NCI-H345 treated with DMSO at 0.1 percent for 48 hours (cell line): Measurements from ENCODE around the gene GLMN.

Experiments
- DNase-seq: peaks from one replicate; lab custom pipeline; 2025; ENCODE audit not compliant: unreplicated experiment; lab: John Stamatoyannopoulos, UW

GLMN gene, protein sequence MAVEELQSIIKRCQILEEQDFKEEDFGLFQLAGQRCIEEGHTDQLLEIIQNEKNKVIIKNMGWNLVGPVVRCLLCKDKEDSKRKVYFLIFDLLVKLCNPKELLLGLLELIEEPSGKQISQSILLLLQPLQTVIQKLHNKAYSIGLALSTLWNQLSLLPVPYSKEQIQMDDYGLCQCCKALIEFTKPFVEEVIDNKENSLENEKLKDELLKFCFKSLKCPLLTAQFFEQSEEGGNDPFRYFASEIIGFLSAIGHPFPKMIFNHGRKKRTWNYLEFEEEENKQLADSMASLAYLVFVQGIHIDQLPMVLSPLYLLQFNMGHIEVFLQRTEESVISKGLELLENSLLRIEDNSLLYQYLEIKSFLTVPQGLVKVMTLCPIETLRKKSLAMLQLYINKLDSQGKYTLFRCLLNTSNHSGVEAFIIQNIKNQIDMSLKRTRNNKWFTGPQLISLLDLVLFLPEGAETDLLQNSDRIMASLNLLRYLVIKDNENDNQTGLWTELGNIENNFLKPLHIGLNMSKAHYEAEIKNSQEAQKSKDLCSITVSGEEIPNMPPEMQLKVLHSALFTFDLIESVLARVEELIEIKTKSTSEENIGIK

DNA sequence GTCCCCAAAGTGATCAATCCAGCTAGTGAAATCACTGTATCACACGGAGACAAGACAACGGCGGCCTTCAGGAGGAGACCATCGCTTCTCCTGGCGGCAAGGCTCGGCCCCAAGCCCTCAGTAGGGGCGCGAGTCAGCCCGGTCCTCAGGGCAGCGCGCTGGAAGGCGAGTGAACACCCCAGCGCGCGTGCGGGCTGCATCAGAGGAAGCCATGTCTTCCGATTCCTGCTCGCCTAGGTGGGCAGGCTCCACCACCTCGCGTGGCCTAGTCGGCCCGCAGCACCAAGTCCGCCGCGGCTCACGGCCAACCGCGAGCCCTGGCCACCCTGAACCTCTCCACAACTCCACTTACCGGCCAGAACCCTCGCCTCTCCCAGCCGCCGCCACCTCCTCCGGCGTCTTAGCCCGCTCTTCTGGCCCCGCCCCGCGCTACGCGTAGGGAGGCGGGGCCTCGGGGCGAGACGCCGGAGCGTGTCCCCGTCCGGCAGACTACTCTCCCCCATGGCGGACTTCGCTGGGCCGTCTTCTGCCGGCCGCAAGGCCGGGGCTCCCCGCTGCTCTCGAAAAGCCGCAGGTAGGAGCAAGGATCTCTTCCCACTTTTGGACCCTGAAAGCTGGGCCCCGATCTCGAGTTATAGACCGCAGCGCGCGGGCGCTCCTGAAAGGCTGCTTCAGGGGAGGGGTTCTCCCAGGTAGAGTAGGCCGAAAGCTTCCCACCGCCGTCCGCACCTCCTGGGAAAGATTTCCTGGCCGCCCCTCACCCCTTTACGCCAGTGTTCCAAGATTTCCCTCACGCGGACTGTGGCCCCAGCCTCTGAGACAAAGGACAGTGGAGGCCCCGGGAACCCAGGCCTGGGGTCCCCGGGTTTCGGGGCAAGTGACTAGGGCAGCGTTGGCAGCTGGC is at the start of gene GLMN, which contains the start of gene RPAP2:
Gene GLMN (minus strand): TSS at position 415 of the 904 bp plus-strand sequence. CDS start 988 bp downstream, outside the sequence.
Gene RPAP2 (plus strand): TSS at position 487 of the 904 bp plus-strand sequence. CDS start 15 bp downstream, at position 502.
- DNase-seq: peak; percentile 74

DNA sequence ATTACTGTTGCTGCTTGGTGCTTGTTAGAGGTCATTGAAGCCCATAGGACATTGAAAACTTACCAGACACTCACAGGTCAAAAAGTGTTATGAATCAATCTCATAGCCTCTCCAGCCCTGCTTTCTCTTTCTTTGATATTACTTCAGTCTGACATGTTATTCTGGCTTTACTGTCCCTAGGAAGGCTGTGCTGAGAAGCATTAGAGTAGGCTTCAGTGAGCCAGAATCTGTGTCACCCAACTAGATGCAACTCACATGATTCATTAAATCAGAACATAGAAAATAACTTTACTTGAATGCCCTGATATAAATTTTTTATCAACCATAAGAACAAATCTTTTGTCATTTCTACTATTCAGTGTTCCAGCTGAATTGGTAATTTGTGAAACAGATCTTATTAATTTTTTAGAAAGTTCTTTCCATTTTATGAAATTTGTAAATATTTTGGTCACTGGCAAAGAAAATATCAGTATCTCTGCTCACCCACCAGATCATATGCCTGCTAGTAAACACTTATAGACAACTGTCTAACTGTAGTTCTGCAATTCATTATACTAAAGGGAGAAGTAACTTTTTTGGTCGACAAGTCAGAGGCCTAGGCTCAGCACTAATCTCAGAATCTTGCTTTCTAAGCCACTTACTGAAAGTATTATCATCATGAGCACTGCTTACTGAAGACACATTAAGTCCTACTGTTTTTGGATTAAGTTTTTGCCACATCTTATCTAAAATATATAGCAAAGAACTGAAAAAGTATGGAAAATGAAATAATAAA is 48.3 kb upstream of the GLMN start:
- no peak for DNase-seq

DNA sequence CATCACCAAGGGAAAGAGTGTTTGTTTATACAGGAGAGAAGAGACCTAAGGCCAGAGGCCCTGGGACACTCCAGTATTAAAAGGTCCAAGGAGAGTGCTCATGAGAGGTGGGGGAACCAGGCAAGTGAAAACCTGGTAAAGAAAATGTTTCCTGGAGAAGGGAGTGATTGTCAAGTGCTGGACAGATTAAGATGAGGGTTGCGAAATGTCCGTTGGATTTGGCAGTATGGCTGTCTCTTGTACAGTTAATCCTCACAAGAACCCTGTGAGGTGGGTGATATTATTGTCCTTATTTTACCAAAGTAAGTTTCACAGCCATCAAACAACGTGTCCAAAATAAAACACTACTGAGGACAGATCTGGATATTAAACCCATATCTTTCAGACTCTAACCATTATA is 44.3 kb upstream of the GLMN start:
- DNase-seq: no peak

DNA sequence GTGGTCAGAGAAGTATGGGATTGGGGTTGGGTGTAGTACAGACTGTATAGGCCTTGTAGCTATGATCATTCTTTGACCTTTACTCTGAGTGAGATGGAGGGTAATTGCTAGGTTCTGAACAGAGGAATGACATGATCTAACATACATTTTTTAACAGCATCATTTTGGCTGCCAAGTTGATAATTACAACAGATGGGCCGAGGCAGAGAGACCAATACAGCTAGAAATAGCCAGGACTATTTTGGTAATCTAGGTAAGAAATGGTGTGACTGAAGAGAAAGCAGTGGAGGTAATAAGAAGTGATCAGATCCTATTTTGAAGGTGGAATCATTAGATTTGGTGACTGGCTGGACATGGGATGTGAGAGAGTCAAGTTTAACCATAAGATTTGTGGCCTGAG is 43.6 kb upstream of the GLMN start:
- DNase-seq: no peak

DNA sequence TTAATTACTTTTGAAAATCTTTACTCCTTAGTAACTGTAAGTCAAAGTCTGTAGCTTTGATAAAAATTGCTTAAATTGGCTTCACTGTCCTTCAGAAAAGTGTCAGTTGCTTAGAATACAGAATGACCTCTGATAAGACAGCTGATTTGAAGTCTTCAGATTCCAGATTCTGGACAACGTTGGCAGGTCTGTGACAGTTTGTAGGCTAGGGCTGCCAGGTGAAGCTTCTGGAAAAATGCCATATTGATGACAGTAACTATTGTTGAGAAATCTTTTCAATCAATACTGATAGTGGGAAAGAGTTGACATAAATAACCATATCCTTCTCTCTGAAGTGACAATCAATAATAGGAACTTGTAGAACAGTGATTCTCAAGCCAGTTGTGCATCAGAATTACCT is 41.4 kb upstream of the GLMN start:
- no peak for DNase-seq

DNA sequence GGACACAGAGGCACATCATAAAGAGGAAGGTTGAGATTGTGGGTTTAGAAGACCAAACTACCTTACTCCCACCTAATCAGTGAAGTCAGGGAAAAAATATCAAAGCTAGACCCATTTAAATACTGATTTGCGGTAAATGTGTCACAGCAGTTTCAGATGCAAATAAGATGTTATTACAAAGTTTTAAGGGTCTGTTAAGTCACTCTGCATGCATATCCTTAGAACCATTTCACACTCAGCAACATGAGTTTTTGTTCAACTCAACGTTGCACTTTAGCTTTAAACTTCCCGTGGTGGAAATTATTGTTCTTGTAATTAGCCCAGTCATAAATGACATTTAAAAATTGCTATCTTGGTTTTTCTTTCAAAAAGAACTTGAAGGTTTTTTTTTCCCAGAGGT is 34.9 kb upstream of the GLMN start:
- DNase-seq: no peak

DNA sequence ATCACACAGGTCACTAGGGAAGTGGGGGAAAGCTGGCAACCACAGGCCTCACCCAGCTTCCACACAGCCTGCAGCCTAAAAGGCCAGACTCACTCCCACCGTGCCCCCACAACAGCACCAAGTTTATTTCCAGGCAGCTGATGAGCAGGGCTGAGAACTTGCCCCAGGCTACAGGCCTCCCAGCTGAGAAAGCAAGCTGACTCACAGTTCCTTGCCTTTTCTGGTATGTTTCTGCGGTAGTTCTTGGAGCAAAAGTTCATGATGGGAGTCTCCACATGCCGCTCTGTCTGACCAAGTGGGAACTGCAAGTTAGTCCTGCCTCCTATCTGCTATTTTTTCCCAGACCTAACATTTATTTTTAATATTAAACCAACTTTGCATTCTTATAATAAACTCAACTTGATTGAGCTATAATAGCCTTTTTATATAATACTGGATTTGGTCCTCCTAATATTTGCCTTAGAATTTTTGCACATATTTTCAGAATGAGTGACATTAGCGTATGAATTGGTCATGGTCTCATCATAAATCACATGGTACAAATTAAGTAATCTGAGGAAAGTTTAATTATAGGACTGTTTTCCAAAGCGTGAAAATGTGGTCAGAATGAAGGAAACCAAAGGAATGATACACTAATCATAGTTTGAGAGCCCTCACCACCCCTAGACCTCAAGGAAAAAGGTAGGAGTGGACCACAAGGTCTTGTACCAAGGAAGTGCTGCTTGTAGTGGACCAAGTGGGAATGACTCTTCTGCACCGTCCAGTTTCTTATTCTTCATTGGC is 30.8 kb upstream of the GLMN start:
- no peak for DNase-seq

DNA sequence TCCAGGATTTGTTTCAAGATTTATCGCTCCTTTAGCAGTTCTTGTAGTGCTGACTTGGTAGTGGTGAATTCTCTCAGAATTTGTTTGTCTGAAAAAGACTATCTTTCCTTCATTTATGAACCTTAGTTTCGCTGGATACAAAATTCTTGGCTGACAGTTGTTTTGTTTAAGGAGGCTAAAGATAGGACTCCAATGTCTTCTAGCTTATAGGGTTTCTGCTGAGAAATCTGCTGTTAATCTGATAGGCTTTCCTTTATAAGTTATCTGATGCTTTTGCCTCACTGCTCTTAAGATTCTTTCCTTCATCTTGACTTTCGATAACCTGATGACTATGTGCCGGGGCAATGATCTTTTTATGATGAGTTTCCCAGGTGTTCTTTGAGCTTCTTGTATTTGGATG is 29.0 kb upstream of the GLMN start:
- DNase-seq: no peak

DNA sequence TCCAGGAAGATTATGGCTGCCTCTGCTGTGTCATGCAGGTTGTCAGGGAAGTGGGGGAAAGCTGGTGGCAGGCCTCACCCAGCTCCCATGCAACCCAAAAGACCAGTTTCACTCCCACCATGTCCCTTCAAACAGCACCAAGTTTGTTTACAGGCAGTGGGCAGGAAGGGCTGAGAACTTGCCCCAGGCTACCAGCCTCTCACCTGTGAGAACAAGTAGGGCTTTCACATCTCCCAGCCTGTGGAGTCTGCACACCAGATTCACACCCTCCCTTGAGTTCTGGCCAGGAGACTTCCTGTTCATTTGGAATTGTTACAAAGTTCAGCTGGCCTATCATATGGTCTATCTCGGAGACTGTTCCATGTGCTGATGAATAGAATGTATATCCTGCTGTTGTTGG is 27.9 kb upstream of the GLMN start:
- no peak for DNase-seq

DNA sequence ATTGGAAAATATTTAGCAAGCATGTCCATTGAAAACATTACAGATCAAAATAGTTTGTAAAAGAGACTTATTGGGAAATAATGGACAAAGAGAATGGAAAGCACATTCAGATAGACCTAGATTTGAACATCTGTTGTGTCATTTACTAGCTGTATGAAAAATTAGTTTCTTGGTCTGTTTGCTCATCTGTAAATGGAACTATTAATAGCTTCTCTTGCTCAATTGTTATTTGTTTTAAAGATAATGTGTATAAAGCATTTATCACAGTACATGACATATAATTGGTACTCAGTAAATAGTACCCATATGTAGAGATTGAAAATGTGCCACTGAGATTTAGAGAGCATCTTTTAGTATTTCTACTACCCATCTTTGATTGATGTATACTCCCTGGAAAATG is 26.0 kb upstream of the GLMN start:
- DNase-seq: no peak

DNA sequence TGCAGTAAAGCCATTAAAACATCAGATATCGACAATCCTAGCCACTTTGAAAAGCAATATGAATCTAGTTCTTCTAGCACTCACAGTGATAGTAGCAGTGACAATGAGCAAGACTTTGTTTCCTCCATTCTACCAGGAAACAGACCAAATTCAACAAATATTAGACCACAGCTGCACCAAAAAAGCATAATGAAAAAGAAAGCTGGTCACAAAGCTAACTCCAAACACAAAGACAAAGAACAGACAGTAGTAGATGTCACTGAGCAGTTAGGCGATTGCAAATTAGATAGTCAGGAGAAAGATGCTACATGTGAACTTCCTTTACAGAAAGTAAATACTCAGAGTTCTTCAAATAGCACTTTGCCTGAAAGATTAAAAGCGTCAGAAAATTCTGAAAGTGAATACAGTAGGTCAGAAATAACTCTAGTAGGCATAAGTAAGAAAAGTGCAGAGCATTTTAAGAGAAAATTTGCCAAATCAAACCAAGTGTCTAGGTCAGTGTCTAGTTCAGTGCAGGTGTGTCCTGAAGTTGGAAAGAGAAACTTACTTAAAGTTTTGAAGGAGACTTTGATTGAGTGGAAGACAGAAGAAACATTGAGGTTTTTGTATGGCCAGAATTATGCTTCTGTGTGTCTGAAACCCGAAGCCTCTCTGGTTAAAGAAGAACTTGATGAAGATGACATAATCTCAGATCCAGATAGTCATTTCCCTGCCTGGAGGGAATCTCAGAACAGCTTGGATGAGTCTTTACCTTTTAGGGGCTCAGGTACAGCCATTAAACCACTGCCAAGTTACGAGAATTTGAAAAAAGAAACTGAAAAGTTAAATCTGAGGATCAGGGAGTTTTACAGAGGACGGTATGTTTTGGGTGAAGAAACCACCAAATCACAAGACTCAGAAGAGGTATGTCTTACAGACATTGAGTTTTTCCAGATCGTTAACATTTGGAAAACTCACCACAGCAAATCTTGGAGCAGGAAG is 25.0 kb upstream of the GLMN start:
- DNase-seq: no peak

DNA sequence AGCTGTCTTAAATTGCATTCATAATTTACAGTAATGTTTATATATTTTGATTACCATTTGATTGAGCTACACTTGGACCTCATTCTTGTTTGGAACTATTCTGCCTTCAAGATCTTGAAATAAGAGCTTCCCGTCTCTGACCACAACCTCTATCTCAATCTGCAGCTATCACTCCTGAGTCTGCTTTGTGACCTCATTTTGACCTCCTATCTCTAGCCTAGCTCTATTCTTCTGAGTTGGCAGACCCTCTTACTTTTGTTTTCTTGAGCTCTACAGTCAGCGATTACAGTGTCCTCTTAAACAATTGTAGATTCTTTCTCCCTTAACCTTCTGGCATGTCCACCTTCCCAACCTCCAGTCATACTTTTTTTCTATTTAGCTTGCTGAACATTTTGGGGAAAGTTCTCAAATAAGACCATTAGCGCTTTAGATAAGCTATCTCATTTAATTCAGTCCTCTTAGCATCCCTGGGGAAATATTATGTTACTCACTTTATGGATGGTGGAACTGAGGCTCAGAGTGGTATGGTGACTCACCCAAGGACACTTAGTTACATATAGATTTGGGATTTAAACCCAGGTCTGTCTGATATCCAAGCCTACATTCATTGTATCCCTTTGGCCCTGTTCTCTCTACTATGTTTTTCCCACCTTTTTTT is 19.2 kb upstream of the GLMN start:
- no peak for DNase-seq

DNA sequence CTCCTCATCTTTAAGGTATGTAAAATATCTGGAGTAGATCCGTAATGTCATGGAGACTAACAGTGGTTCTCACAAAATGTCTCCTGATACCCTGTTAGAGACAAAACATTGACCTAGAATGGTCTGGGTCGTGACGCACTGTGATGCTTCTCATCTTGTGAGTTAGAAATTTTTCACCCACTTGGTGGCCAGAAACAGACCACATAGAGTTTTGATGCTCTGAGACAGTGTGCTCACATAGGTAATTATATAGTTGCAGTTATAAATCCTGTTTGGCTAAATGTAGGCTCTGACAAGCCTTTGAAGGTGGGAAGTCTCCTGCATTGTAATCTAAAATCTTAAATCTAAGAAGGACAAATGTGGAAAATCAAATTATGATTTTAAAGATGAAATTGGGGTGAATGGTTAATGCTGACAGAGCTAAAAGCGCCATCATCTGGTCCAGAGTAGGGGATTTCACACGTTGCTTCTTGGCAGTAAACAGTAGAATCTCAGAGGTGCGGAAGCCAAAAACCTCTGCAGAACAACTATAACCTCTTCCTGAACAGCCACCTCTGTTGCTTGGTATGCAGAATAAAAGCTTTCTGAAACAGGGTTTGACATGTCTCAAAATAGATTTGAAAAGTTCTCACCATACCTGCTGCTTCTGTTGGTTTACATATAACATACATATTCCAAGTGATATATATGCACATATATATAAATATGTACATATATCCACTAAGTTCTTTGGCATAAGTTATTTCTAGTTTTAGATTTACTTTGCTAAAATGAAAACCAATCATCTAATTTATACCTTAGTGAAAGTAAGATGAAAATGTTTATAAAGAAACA is 17.2 kb upstream of the GLMN start:
- no peak for DNase-seq

DNA sequence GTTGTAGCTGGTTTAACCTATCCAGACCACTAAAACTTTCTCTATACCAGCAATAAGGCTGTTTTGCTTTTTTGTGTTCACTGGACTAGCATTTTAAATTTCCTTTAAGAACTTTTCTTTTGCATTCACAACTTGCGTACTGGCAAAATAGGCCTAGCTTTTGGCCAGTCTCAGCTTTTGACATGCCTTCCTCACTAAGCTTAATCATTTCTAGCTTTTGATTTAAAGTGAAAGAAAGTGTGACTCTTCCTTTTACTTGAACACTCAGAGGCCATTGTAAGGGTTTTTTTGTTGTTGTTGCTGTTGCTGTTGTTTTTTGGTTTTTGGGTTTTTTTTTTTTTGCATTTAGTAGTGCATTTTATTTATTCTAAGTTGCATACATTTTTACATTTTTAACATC is 15.2 kb upstream of the GLMN start:
- DNase-seq: no peak

DNA sequence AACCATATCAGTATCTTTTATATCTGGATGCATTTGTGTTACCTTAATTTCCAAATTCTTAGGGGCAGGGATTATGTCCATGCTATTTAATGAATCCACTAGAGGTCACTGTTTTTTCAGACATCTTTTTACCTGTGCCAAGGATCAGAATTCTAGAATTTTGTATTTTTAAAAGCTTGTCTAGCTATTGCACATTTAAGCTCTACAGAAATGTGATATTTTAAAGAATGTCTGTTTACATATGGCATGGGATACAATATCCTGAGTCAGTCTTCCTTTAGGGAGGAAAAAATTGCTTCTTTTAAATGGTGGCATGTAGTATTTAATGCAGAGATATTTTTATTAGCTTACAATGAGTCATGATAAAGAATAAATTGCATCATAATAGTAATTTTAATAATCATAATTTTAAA is 11.4 kb upstream of the GLMN start:
- DNase-seq: no peak

DNA sequence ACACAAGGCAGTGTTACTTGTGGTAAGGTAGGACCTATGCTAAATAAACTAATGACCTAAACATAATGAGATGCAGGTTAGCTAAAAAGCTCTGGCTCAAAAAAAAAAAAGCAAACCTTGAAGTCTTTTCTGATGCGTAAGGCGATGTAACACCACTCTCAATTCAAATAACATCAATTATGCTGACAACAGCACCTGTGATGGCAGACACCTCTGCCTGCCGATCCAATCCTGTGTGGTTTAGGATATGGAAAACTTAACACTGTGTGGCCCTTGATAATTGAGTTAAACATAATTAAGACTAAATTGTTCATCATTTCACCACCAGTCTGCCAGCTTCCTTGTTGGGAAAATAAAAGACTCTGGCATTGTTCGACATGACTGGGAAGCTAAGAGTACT is 9.2 kb upstream of the GLMN start:
- DNase-seq: no peak

DNA sequence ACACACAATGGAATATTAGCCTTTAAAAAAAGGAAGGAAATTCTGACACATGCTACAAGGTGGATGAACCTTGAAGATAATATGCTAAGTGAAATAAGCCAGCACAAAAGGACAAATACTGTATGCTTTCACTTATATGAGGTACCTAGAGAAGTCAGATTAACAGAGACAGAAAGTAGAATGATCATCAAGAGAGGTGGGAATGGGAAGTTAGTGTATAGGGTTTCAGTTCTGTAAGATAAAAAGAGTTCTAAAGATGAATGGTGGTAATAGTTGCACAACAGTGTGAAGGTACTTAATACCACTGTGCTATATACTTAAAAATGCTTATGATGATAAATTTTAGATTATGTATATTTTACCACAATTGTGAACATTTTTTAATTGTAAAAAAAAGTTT is 7.2 kb upstream of the GLMN start:
- DNase-seq: no peak

DNA sequence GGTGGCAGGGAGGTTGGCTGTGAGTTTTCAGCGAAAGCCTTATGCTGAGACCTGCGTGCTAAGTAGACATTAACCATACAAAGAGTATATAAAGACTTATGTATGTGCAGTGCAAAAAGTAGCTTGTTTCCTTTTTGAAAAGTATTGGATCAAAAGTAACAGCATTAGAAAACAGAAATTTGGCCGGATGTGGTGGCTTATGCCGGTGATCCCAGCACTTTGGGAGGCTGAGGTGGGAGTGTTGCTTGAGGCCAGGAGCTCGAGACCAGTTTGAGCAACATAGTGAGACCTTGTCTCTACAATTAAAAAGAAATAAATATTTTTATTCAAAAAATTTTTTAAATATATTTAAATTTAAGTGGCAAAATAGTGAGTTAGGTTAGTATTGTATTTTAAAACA is 2.2 kb upstream of the GLMN start:
- DNase-seq: no peak
